ENCODE measurements around the gene FOXE3.

Gene FOXE3

DNA sequence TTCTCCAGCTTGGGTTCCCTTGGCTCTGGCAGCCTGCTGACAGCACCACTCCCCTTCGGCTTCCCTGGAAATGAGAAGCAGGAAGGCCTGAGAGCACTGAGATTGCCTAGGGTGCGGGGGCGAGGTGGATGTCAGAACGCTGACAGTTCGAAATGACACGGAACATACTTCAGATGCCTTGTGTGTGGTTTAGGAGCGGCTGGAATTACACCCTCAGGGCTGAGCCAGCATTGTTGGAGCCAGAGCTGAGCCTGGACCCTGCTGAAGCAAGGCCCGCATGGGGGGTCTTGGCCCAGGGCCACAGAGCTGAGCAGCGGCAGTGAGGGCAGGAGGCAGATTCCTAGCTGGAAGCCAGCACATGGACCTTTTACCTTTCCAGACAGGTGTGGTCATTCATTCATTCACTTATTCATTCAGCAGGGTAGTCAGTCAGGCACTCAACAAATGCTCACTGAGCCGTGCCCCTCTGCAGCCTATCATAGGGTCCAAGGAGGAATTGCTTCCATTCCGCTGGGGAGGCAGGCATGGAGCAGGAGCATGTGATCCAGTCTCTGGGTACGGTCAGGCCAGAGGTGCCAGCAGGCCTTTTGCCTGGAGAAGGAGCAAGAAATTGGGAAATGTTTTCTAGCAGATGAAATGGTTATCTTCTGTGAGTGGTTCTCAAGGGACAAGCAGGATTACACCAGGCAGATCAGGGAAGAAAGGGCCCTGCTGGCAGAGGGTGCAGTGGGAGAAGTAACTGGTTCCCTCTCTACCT, 6.6 kb upstream of the FOXE3 start:
- Histone ChIP-seq H3K9me2 (replicated peaks; ENCODE audit: insufficient read depth, low read length) (no peaks in the 10 kb centered on the region), H4K20me1 (ENCODE audit: low read depth, low read length) (no peaks in the 10 kb centered on the region), H3F3A (ENCODE audit: insufficient read depth) (no peaks in the 10 kb centered on the region), H3K79me2 (ENCODE audit: insufficient read depth, low read length) (no peaks in the 10 kb centered on the region), H3K27ac (ENCODE audit: low read depth, low read length) (no peak overlapping the region), H3K4me3 (ENCODE audit: insufficient read depth, low read length, poor library complexity, severe bottlenecking) (no peak overlapping the region), H3K4me2 (ENCODE audit: low read depth, low read length, poor library complexity, severe bottlenecking) (no peak overlapping the region), H3K36me3 (ENCODE audit: low read length) (no peaks in the 10 kb centered on the region), H3K27me3 (ENCODE audit: low read length) (no peaks in the 10 kb centered on the region), H3K9me3 (ENCODE audit: insufficient read depth, low read length) (no peaks in the 10 kb centered on the region), H3K9ac (ENCODE audit: low read length) (no peak overlapping the region), H2AFZ (ENCODE audit: low read depth, low read length, severe bottlenecking) (no peak overlapping the region)
- TF ChIP-seq, protein P1, sequence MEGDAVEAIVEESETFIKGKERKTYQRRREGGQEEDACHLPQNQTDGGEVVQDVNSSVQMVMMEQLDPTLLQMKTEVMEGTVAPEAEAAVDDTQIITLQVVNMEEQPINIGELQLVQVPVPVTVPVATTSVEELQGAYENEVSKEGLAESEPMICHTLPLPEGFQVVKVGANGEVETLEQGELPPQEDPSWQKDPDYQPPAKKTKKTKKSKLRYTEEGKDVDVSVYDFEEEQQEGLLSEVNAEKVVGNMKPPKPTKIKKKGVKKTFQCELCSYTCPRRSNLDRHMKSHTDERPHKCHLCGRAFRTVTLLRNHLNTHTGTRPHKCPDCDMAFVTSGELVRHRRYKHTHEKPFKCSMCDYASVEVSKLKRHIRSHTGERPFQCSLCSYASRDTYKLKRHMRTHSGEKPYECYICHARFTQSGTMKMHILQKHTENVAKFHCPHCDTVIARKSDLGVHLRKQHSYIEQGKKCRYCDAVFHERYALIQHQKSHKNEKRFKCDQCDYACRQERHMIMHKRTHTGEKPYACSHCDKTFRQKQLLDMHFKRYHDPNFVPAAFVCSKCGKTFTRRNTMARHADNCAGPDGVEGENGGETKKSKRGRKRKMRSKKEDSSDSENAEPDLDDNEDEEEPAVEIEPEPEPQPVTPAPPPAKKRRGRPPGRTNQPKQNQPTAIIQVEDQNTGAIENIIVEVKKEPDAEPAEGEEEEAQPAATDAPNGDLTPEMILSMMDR (IDR thresholded peaks at IDR 0.05; ENCODE audit: insufficient read depth, low read length, poor library complexity, severe bottlenecking), result no peak
- TF ChIP-seq EZH2phosphoT487 (conservative IDR thresholded peaks at IDR 0.05; ENCODE audit: low read length), result no peak

- Histone ChIP-seq H3K9me2 (replicated peaks; ENCODE audit: insufficient read depth, low read length) (no peaks in the 10 kb centered on the region), H2AFZ (ENCODE audit: low read depth, low read length, severe bottlenecking) (no peak overlapping the region), H3K4me2 (ENCODE audit: low read depth, low read length, poor library complexity, severe bottlenecking) (no peak overlapping the region), H3K9me3 (ENCODE audit: insufficient read depth, low read length) (no peaks in the 10 kb centered on the region), H3K4me3 (ENCODE audit: insufficient read depth, low read length, poor library complexity, severe bottlenecking) (no peak overlapping the region), H3K9ac (ENCODE audit: low read length) (no peak overlapping the region), H3K36me3 (ENCODE audit: low read length) (no peaks in the 10 kb centered on the region), H3K27me3 (ENCODE audit: low read length) (no peaks in the 10 kb centered on the region), H3K27ac (ENCODE audit: low read depth, low read length) (no peak overlapping the region), H3K79me2 (ENCODE audit: insufficient read depth, low read length) (no peaks in the 10 kb centered on the region), H3F3A (ENCODE audit: insufficient read depth) (no peaks in the 10 kb centered on the region), H4K20me1 (ENCODE audit: low read depth, low read length) (no peaks in the 10 kb centered on the region)
- TF ChIP-seq EZH2phosphoT487 (conservative IDR thresholded peaks at IDR 0.05; ENCODE audit: low read length), result no peak
- TF ChIP-seq, protein P1 (IDR thresholded peaks at IDR 0.05; ENCODE audit: insufficient read depth, low read length, poor library complexity, severe bottlenecking), result no peak
Observed at GRCh38 chr1:47410068-47410455, 6.0 kb upstream of the FOXE3 start.

DNA sequence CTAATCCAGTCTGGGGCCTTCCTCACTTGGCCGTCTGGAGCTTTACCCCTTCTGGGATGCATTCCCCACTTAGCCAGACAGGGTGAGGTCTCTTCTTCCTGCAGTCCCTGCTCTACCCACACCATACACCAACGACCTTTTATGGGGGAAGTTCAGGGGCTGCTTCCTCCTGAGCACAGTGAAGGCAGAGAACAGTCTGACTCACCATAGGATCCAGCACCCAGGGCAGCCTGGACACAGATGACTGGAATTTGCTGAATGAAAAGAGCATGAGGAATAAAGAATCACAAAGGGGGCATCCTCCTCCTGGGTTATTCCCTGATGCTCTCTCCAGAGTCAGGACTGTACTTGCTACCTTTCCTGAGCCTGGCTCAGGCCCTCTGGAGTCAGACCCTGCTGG, 4.6 kb upstream of the FOXE3 start:
- H3K4me3 ChIP-seq (ENCODE audit: insufficient read depth, low read length, poor library complexity, severe bottlenecking), result no peak overlapping the region
- no peaks in the 10 kb centered on the region for H3K9me3 ChIP-seq (ENCODE audit: insufficient read depth, low read length)
- no peak overlapping the region for H3K27ac ChIP-seq (ENCODE audit: low read depth, low read length)
- no peaks in the 10 kb centered on the region for H3K36me3 ChIP-seq (ENCODE audit: low read length)
- H3K79me2 ChIP-seq (ENCODE audit: insufficient read depth, low read length), result no peaks in the 10 kb centered on the region
- no peaks in the 10 kb centered on the region for H3K9me2 ChIP-seq (replicated peaks; ENCODE audit: insufficient read depth, low read length)
- TF ChIP-seq, protein P1 (IDR thresholded peaks at IDR 0.05; ENCODE audit: insufficient read depth, low read length, poor library complexity, severe bottlenecking), result no peak
- TF ChIP-seq EZH2phosphoT487 (conservative IDR thresholded peaks at IDR 0.05; ENCODE audit: low read length), result no peak
- H2AFZ ChIP-seq (ENCODE audit: low read depth, low read length, severe bottlenecking), result no peak overlapping the region
- H3K27me3 ChIP-seq (ENCODE audit: low read length), result no peaks in the 10 kb centered on the region
- no peak overlapping the region for H3K9ac ChIP-seq (ENCODE audit: low read length)
- H4K20me1 ChIP-seq (ENCODE audit: low read depth, low read length), result no peaks in the 10 kb centered on the region
- no peak overlapping the region for H3K4me2 ChIP-seq (ENCODE audit: low read depth, low read length, poor library complexity, severe bottlenecking)
- H3F3A ChIP-seq (ENCODE audit: insufficient read depth), result no peaks in the 10 kb centered on the region
